GM19372 (cell line): ENCODE results near the gene COQ10A.
"Not testable (repeated sequence)": the region's sequence is repeated elsewhere in the genome, so short reads cannot be mapped to it uniquely, and the experiment has no call there.

Experiments used
- ATAC-seq: cut with Tn5 transposase; IDR thresholded peaks from one replicate; pipeline ENCODE4 v1.9.1; 2021; ENCODE audit warnings: mild to moderate bottlenecking, low read depth, moderate library complexity; ENCODE audit not compliant: unreplicated experiment

The COQ10A gene

DNA sequence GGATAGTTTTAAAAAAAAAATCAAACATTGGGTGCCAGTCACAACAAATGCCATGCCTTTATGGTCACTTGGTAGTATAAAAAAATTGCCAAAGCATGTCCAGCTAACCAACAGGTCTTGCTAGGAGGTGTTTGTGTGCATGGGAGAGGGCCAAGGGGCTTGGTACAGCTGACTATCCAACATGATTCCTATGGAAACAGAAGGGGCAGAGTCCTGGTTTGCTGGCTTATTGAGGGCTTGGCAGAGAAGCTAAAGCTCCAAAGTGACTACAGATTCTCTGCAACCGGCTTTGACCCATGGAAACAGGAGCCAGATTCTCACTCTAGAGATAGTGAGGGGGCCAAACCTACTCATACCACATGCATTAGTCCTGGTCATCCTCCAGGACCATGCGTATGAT lies 5.7 kb downstream of the COQ10A start:
- ATAC-seq, result not testable (repeated sequence)

DNA sequence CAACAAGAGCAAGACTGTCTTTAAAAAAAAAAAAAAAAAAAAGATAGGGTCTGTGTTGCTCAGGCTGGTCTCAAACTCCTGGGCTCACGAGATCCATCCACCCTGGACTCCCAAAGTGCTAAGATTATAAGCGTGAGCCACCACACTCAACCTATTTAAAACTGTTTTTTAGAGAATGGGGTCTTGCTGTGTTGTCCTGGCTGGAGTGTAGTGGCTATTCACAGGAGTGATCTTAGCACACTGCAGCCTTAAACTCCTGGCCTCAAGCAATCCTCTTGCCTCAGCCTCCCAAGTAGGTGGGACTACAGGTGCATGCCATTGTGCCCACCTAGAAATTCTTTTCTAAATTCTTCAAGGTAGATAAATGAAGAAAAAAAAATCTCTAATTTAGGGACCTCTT lies 7.6 kb downstream of the COQ10A start:
- no peak for ATAC-seq

DNA sequence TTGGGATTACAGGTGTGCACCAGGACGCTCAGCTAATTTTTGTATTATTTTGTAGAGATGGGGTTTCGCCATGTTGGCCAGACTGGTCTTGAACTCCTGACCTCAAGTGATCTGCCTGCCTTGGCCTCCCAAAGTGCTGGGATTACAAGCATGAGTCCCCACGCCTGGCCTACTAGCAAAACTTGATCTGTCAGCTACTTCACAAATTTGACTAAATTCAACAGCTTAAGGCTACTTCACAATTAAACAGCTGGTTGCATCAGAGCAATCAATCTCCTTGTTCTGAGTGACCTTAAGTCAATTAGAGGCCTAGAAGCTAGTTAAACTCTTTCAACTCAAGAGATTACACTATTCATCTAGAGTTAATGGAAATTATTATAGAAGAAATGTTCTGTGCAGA lies 12.2 kb downstream of the COQ10A start:
- ATAC-seq, result no peak

DNA sequence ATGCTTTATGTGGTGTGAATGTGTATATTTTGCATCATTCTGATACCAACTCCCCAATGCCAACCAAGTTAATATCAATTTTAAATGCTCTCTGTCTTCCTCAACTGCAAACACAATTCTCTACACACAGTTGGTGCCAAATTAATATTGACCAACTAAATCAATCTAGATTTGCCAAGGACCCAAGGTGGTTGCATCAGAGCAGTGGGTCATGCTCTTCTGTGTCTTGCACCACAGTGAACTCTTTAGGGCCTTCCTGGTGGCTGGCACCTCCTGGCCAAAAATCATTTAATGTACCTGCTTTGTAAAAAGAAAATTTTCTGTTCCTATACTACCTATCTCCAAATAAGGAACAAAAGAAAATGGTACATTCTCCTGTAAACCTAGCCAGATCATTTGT lies 14.1 kb downstream of the COQ10A start:
- ATAC-seq, result no peak

DNA sequence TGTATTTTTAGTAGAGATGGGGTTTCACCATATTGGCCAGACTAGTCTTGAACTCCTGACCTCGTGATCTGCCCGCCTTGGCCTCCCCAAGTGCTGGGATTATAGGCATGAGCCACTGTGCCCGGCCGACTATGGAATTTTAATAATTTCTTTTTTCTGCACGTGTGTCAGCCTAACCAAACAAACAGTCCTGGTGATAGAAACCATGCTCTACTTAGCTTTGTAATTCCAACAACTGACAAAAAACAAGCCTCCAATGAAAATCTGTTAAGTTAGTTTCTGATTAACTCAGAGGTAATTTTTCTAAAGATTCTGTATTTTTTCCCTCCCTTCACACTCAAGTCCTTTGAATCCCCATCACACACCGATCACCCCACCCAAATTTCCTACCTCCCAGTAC lies 15.3 kb downstream of the COQ10A start:
- ATAC-seq, result no peak

DNA sequence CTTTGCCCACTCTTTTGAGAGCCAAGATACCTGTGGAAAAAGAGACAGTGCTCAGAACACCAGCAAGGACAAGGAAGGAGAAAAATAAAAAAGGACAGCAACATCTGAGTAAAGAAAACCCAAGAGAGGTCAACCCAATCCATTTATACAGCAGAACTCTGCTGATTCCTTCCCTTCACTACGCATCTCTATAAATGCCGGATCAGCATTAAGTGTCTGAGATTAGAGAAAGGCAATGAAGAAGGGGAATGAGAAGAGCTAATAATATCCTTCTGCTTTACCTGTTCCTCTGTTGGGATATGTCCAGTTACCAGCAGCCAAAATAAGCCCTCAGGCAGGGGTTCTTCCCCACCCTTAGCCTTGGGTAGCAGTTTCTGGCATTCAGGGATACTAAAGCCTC lies 15.8 kb downstream of the COQ10A start:
- ATAC-seq, result no peak

DNA sequence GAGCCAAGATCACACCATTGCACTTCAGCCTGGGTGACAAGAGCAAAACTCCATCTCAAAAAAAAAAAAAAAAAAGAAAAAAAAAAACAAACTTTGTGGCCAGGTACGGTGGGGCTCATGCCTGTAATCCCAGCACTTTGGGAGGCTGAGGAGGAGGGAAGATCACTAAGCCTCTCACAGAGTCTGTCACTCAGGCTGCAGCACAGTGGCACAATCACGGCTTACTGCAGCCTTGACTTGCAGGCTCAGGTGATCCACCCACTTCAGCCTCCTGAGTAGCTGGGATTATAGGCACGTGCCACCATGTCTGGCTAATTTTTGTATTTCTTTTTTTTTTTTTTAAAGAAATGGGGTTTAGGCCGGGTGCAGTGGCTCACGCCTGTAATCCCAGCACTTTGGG lies 17.5 kb downstream of the COQ10A start:
- ATAC-seq, result not testable (repeated sequence)

DNA sequence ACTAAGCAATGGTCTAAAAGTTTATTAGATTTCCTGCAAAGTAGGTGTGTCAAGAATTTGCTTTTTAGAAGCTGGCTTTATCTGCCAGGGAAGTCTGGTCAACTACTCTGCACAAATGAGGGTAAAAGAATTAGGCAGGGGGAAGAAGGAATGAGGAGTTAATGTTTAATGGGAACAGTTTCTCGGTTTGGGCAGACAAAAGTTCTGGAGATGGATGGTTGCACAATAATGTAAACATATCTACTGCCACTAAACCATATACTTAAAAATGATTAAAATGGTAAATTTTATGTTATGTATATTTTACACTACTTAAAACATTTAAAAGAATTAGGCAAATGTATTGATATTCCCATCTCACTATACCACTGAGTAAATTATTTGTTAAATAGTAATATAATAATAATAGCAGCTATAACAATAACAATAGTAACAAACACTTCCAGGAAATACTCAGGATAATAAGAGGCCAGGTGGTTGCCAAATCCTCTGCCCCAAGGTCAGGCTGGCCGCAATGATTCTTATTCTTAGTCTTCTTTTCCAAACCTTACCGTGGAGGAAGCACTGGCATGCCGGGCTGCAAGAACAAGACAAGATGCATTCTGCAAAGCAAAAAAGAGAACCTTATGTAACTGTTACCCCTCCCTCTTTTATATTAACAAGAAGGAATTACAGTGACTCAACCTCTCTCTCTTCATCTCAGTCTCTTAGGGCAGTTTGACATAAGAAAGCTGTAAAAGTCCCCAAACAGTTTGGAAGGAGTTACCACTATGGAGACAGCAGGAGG lies 19.5 kb downstream of the COQ10A start:
- ATAC-seq, result no peak

DNA sequence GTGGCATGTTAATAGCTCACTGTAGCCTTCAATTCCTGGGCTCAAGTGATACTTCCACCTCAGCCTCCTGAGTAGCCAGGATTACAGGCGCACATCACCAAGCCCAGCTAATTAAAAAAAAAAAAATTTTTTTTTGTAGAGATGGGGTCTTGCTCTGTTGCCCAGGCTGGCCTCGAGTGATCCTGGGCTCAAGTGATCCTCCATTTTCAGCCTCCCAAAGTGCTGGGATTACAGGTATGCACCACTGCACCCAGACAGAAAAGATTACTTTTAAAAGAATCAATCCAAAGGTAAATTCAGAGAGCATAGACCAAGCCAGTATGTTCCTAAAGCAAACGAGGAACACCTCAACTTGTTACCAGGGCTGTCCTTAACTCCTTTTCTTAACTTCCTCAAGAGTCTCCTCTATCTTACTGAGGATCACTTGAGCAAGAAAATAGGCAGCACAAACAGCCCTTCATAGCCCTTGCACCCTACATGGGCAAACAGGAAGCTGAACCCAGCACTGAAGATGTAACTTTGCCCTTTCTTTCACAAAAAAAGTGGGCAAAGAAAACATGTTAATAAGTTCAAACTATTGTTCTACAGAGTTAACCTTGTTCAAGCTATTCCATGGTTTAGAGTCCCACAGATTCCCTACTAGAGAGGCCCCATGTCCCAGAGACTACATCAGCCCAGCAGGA lies 22.1 kb downstream of the COQ10A start:
- ATAC-seq, result no peak

DNA sequence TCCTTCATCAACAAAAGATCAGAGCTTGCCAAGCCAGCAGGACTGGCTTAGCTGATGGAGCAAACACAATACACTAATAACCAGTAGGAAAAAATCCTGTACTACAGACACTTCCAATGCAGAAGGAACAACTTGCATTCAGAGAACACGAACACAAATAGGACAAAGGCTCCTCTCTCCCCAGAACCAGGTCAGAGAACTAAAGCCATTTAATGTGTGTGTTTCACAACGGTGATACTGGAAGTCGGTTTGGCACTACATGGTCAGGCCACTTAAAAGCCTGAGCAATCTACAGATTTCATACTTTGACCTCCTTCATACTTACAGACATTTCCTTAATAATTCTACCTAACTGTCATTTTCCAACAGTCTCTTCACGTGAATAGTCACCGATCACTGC lies 27.1 kb downstream of the COQ10A start:
- ATAC-seq, result no peak

DNA sequence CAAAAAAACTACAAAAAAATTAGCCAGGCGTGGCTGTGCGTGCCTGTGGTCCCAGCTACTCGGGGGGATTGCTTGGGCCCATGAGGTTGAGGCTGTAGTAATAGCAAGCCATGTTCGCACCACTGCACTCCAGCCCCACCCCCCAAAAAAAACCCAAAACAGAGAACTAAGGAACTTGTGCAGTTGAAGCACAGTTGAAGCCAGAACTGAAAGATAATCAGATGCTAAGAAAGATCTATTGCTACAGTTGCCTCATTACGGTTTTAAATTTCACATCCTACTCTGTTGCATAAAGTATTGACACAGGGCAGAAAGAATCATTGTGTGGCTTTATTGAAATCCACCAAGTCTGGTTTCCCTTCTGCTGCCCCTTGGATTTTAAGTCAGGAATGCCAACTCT lies 29.6 kb downstream of the COQ10A start:
- ATAC-seq, result no peak

DNA sequence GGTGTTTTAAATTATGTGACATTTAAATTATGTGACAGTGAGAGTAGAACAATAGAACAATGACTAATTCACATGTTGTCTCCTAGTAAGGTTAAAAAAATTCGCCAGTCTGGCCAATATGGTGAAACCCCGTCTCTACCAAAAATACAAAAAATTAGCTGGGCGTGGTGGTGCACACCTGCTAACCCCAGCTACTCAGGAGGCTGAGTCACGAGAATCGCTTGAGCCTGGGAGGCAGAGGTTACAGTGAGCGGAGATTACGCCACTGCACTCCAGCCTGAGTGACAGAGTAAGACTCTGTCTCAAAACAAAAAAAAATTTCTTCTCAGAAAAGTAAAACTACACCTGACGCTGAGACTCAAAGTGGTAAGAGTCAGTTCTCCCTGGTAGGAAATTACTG lies 30.7 kb downstream of the COQ10A start:
- ATAC-seq, result no peak

DNA sequence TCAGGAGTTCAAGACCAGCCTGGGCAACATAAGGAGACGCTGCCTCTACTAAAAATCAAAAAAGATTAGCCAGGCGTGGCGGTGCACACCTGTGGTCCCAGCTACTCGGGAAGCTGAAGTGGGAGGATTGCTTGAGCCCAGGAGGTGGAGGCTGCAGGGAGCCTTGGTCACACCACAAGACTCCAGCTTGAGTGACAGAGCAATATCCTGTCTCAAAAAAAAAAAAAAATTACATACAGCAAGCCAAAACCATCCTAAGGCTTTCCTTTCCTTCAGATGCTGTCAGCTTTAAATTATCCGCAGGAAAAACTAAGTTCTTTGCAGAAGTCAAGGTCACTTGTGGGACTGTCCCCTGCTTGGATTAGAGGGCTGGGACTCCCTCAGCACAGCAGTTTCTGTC lies 32.1 kb downstream of the COQ10A start:
- no peak for ATAC-seq

DNA sequence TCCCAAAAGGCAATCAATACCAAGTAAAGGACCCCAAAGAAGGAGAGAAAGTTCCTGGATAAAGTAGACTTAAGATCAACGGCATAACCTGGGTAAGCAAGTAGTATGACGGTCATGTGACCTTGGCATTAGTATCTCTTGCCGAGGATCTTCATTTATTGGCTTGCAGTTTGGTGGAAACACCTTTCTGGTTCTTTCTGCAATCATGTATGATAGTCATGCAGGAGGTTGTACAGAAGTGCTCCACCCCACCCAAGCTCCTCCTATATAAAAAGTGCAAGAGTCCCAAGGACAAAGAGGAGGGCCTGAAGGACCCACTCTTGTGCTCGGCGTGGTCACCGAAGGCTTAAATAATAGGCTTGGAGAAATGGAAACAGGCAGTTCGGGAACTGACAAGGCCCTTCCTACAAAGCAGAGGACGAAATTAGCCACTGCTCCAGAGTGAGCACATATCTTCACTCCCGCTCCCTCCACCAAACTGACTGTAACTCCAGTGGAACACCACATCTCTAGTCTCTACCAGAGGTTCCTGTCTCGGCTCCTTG lies 32.6 kb downstream of the COQ10A start:
- ATAC-seq, result no peak

DNA sequence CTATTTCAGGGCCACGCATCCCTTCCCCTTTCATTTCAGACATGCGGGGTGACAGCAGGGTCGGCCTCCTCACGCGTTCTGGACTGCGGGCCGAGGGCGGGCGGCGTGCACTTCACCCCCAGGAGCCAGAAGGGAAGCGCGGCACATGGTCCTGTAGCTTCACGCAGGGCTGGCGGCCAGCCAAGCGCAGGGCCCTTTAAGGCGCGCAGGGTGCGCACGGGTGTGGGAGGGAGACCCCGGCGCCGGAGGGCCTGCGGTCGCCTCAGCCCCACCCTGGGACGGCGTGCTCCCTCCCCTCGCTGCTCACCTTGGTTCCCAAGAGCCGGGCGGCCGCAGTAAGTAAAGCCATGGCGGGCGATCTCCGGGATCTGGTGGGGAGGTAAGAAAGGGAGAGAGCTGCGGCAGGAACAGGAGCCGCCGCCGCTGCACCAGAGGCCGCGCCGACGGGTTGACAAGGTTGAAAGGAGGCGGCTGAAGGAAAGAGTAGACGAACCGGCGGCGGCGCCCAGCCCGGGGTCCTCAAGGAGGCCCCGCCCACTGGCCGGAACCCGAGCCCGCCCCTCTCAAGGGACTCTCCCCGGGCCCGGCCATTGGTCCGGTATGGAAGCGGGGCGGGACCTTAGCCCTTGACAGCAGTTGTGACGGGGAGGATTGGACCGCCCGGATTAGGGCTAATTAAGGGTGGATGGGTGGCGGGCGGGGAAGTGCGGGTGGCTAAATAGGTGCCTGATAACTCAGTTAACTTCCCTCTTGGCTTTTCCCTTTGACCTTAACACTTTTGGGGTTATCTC lies 33.3 kb downstream of the COQ10A start, which contains the start of gene CS:
TSS of gene CS (minus strand) at position 478 of the 791 bp plus-strand sequence. CDS start at position 349, 129 bp downstream.
- ATAC-seq, result peak; percentile 88

DNA sequence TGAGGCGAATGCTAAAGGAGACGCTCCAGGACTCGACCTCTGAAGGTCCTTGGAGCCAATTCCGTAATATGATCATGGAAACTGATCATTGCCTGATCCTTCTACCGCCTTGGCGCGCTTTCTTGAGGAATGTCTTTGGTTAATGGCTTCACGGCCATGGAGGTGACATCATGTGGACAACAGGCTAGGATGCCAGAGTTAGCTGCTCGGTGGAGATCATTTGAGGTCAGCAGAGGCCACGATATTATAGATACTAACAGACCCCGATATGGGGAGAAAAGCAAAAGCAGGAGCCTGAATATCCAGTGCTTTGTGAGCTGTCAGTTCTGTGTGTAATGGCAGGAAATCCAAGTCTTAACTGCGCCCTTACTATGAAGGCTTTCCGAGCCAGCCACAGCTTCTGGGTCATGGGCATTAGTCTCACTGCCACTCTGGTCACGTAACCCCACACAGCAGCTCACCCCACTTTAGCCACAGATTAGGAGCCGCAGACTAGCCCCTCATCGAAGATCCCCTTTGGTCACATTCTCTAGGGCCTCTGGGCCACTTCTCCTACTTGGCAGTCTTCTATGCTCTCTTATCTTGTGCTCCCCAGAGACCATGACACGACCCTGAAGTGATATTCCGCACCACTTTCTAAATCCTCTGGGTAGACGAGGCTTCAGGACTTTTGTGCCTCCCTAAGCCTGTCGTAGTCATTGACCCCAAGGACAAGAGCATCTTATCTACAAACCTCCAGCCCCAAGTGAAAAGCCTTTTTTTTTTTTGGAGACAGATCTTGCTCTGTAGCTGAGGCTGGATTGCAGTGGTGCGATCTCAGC lies 34.1 kb downstream of the COQ10A start:
- no peak for ATAC-seq

DNA sequence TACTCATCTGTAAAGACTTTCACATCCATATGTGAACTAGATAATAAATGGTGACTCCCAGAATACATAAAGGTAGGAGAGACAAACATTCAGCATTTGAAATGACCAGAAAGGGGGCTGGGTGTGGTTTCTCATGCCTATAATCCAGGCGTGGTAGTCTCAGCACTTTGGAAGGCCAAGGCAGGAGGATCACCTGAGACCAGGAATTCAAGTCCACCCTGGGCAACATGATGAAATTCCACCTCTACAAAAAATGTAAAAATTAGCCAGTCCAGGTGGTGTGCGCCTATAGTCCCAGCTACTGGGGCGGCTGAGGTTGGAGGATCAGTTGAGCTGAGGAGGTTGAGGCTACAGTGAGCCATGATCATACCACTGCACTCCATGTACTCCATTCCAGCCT lies 37.5 kb downstream of the COQ10A start:
- ATAC-seq, result no peak

DNA sequence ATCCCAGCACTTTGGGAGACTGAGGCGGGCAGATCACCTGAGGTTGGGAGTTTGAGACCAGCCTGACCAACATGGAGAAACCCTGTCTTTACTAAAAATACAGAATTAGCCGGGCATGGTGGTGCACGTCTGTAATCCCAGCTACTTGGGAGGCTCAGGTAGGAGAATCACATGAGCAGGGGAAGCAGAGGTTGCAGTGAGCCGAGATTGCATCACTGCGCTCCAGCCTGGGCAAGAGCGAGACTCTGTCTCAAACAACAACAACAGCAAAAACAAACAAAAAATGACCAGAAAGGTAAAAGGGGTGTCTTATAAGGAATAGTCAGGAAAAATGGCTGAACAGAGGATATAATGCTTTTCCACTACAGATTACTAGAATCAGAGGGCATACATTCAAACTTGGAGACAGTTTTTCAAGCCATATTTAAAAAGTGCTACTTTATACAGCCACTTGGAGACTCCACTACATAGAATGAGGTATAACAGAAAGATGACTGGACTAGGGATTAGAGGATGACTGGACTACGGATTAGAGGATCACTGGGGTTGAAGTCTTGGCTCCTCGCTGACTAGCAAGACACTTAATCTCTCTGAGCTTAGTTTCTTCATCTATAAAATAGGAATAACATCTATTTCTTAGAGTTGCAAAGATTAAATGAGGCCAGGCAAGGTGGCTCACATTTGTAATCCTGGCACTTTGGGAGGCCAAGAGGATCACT lies 38.3 kb downstream of the COQ10A start:
- ATAC-seq, result no peak

DNA sequence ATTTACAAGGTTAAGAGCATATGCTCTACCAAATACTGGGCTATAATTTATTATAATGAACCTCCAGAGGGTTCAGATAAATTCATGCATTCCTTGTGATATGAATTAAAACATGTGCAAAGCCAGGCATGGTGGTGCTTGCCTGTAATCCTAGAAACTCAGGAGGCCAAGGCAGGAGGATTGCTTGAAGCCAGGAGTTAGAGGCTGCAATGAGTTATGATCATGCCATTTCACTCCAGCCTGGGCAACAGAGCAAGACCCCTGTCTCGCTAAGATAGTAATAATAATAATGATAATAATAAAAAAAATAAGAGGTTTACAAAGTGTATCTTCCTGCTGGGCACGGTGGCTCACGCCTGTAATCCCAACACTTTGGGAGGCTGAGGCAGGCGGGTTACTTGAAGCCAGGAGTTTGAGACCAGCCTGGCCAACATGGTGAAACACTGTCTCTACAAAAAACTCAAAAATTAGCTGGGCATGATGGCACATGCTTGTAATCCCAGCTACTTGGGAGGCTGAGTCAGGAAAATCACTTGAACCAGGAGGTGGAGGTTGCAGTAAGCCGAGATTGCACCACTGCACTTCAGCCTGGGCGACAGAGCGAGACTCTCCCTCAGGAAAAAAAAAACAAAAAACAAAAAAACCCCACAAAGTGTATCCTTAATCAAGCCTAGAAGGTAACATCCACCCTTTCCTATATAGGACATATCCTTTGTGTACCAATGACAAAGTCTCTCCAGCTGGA lies 40.7 kb downstream of the COQ10A start:
- ATAC-seq, result no peak
